ENCODE results near the gene SPAG4.

The SPAG4 gene

DNA sequence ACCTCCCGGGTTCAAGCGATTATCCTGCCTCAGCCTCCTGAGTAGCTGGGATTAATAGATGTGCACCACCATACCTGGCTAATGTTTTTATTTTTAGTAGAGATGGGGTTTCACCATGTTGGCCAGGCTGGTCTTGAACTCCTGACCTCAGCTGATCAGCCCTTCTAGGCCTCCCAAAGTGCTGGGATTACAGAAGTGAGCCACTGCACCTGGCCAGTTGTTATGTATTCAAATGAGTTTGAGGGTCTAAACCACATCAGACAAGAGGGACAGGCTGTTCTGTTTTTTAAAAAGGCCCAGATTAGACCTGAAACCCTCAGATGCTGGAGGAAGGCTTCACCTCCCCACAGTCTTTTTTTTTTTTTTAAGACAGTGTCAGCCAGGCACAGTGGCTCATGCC lies 4.1 kb upstream of the SPAG4 start:
- peak; percentile 81 for DNase-seq (ENCODE audit: low spot score)
- TF ChIP-seq, protein P1, sequence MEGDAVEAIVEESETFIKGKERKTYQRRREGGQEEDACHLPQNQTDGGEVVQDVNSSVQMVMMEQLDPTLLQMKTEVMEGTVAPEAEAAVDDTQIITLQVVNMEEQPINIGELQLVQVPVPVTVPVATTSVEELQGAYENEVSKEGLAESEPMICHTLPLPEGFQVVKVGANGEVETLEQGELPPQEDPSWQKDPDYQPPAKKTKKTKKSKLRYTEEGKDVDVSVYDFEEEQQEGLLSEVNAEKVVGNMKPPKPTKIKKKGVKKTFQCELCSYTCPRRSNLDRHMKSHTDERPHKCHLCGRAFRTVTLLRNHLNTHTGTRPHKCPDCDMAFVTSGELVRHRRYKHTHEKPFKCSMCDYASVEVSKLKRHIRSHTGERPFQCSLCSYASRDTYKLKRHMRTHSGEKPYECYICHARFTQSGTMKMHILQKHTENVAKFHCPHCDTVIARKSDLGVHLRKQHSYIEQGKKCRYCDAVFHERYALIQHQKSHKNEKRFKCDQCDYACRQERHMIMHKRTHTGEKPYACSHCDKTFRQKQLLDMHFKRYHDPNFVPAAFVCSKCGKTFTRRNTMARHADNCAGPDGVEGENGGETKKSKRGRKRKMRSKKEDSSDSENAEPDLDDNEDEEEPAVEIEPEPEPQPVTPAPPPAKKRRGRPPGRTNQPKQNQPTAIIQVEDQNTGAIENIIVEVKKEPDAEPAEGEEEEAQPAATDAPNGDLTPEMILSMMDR (IDR thresholded peaks at IDR 0.05; ENCODE audit: extremely low read depth, insufficient read depth, missing control alignments): no peak
- in situ Hi-C loops (cut with MboI; ENCODE audit: low pct_unique_long_range_greater_than_20kb, low sequenced_read_pairs, unreplicated experiment): no loop called here

DNA sequence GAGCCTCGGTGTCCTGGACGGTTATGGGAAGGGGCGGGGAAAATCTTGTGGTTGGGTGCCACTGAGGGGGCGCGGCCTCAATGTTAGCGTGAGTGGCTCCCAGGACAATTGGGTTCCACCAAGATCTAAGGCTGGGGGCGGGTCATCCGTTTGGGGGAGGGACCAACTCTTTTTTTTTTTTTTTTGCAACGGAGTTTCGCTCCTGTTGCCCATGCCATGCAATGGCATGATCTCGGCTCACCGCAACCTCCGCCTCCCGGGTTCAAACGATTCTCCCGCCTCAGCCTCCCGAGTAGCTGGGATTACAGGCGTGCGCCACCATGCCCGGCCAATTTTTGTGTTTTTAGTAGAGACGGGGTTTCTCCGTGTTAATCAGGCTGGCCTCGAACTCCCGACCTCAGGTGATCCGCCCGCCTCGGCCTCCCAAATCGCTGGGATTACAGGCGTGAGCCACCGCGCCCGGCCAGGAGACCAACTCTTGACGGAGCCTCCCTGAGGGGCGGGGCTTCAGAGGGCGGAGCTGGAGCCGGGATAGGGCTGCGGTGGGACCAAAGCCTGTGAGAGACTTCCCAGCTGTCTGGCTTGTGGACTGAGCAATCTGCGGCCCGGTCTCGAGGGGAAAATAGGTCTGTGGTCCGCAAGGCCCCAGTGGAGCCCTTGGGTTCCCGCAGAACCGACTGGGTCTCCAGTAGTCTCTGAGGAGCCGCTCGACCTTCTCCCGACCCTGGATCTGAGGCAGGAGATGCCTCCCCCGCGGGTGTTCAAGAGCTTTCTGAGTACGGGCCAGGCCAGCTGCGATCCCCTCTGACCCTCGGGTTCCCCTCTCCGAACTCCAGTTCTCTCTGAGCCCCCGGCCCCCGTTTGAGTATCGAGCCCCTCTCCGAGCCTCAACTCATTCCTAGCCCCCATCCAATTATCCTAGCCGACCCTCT lies 1.1 kb downstream of the SPAG4 start:
- in situ Hi-C loops (cut with MboI; ENCODE audit: low pct_unique_long_range_greater_than_20kb, low sequenced_read_pairs, unreplicated experiment): no loop called here
- TF ChIP-seq, protein P1 (IDR thresholded peaks at IDR 0.05; ENCODE audit: extremely low read depth, insufficient read depth, missing control alignments): no peak
- DNase-seq (ENCODE audit: low spot score): peak; percentile 56

DNA sequence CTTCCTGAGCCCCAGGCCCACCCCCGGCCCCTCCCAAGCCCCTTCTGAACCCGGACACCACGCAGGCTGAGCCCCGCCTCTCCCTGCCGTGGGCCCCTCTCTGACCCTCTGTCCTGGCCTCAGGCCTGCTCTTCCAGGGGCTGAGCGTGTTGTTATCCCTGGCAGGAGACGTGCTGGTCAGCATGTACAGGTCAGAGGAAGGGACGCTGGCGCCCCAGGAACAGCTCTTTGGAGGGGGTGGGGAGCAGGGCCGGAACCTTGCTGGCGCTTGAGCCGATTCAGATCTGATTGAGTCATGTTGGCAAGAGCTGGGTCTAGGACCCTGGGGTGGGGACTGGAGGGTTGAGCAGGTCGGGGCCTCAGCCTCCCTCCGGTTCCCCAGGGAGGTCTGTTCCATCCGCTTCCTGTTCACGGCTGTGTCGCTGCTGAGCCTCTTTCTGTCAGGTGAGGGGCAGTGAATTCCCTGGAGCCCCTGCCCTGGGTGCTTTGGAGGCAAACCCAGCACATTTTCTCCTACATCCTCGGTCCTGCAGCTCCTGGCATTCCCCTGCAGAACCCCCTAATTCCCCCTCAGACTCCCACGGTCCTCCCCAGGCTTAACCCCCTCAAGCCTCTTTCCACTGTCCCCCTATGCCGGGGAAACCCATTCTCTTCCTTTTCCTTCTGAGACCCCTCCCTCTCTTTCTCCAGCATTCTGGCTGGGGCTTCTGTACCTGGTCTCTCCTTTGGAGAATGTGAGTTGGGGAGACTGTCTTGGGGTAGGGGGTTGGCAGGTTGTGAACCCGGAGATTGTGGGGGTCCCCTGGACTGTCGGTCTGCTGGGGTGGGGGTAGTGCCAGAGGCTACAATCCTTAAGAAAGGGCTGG lies 2.0 kb downstream of the SPAG4 start:
- in situ Hi-C loops (cut with MboI; ENCODE audit: low pct_unique_long_range_greater_than_20kb, low sequenced_read_pairs, unreplicated experiment): no loop called here
- TF ChIP-seq, protein P1 (IDR thresholded peaks at IDR 0.05; ENCODE audit: extremely low read depth, insufficient read depth, missing control alignments): peak; percentile 44
- DNase-seq (ENCODE audit: low spot score): peak; percentile 70

DNA sequence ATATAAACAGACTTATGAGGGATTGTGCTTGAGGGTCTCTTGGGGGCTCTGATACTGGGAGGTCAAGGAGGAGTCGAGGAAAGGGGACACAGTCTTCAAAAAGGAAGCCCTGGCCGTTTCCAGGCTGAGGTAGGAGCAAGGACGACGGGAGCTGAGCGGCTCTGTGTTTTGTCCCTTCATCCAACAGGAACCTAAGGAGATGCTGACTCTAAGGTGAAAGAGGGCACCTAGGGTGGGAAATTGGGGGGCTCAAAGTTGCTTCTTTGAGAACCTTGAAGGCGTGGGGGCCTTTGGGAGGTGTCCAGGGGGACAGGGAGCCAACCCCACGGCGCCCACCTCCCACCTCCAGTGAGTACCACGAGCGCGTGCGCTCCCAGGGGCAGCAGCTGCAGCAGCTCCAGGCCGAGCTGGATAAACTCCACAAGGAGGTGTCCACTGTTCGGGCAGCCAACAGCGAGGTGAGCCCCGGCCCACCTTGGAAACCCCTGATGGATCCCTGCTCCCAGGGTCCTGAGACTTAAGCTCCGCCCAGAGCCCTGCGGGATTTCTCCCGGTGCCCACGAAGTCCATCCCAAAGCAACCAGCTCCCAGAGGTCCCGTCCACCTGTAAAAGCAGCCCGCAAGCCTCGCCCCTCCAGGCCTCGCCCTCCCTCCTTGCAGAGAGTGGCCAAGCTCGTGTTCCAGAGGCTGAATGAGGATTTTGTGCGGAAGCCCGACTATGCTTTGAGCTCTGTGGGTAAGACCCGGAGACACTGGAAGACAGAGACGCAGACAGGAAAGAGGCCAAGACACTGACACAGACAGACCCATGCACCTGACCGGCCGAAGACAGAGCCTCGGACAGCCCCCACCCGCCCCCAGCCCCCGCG lies 2.9 kb downstream of the SPAG4 start:
- peak; percentile 50 for DNase-seq (ENCODE audit: low spot score)
- TF ChIP-seq, protein P1 (IDR thresholded peaks at IDR 0.05; ENCODE audit: extremely low read depth, insufficient read depth, missing control alignments): no peak
- in situ Hi-C loops (cut with MboI; ENCODE audit: low pct_unique_long_range_greater_than_20kb, low sequenced_read_pairs, unreplicated experiment): no loop called here

DNA sequence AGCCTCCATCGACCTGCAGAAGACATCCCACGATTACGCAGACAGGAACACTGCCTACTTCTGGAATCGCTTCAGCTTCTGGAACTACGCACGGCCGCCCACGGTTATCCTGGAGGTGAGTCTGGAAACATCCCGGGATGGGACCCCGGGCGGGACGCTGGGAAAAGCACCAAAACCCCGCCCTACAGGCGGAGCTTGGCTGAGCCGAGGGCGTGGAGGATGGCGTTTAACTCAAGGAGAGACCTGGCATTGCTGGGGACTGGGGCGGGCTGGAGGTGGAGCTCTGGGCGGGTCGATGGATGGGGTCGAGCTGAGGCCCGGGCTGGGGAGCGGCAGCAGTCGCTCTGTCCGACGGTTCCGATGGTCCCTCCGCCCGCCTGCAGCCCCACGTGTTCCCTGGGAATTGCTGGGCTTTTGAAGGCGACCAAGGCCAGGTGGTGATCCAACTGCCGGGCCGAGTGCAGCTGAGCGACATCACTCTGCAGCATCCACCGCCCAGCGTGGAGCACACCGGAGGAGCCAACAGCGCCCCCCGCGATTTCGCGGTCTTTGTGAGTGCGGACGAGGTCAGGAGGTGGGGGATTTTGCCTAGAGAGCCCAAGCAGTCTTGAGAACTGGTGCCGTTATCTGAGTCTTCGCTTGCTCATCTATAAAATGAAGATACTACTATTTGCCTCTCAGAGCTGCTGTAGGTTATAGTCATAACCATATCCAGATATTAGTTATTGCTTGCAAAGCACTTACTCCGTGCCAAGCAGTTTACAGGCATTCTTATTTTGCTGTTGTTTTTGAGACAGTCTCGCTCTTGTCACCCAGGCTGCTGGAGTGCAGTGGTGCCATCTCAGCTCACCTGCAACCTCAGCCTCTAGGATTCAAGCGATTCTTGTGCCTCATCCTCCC lies 3.8 kb downstream of the SPAG4 start:
- DNase-seq (ENCODE audit: low spot score): peak; percentile 80
- in situ Hi-C loops (cut with MboI; ENCODE audit: low pct_unique_long_range_greater_than_20kb, low sequenced_read_pairs, unreplicated experiment): no loop called here
- TF ChIP-seq, protein P1 (IDR thresholded peaks at IDR 0.05; ENCODE audit: extremely low read depth, insufficient read depth, missing control alignments): peak; percentile 77

Measured in GM13977 (cell line).